ENCODE measurements around the gene RGL2.

- no peak for TF ChIP-seq CTCF (IDR thresholded peaks at IDR 0.05; ENCODE audit: low read depth, low read length, poor library complexity, severe bottlenecking)
- no peak for TF ChIP-seq EZH2phosphoT487 (IDR thresholded peaks at IDR 0.05; ENCODE audit: borderline replicate concordance, low read length)
These were observed 27.1 kb downstream of the RGL2 start, which contains the start of the genes RPS18 and VPS52 for GRCh38 chr6:33271468-33272274.

Measured in DOHH2 (cell line).